GM23248 (cell line): ENCODE data around the gene ICE1. TPM values are rescaled to one million over a fixed set of nuclear protein-coding genes. Genes with fewer than 3 reads are reported as not detected.
A peak's percentile ranks its signal among the peaks of the same experiment; 100 is the strongest.

ENCODE experiments used
- DNase-seq: peaks from one replicate; pipeline ENCODE4 v3.0.0-alpha.2; 2015
- H2AFZ ChIP-seq: fragments of 200-600 bp; sonication (generic); 2 replicates; pipeline ENCODE4 v1.6.1; 2016; ENCODE audit warnings: antibody characterized with exemption
- H3F3A ChIP-seq: fragments of 200-600 bp; sonication (generic); 2 replicates; pipeline ENCODE4 v1.6.1; 2016; ENCODE audit warnings: mild to moderate bottlenecking, antibody characterized with exemption, mixed run types; ENCODE audit not compliant: insufficient read depth
- H3K27ac ChIP-seq: fragments of 200-600 bp; sonication (generic); 2 replicates; pipeline ENCODE4 v1.5.1; 2016; ENCODE audit warnings: mild to moderate bottlenecking
- H3K27me3 ChIP-seq: fragments of 200-600 bp; sonication (generic); replicated peaks from 2 replicates; pipeline ENCODE4 v1.6.1; 2016; ENCODE audit warnings: mild to moderate bottlenecking; ENCODE audit not compliant: insufficient read depth
- H3K36me3 ChIP-seq: fragments of 200-600 bp; sonication (generic); 2 replicates; pipeline ENCODE4 v1.6.1; 2016; ENCODE audit warnings: low read depth, mild to moderate bottlenecking
- H3K4me1 ChIP-seq: fragments of 200-600 bp; sonication (generic); 2 replicates; pipeline ENCODE4 v1.6.1; 2016; ENCODE audit warnings: mild to moderate bottlenecking; ENCODE audit not compliant: insufficient read depth
- H3K4me2 ChIP-seq: fragments of 200-600 bp; sonication (generic); one replicate; pipeline ENCODE4 v1.6.1; 2016; ENCODE audit warnings: mild to moderate bottlenecking; ENCODE audit not compliant: unreplicated experiment
- H3K4me3 ChIP-seq: fragments of 200-600 bp; sonication (generic); 2 replicates; pipeline ENCODE4 v1.5.1; 2016; ENCODE audit warnings: mild to moderate bottlenecking
- H3K79me2 ChIP-seq: fragments of 200-600 bp; sonication (generic); 2 replicates; pipeline ENCODE4 v1.6.1; 2016; ENCODE audit warnings: mild to moderate bottlenecking; ENCODE audit not compliant: insufficient read depth
- H3K9ac ChIP-seq: fragments of 200-600 bp; sonication (generic); 2 replicates; pipeline ENCODE4 v1.6.1; 2016; ENCODE audit warnings: mild to moderate bottlenecking
- H3K9me2 ChIP-seq: fragments of 200-600 bp; sonication (generic); 2 replicates; pipeline ENCODE4 v1.6.1; 2016; ENCODE audit warnings: mixed run types, mild to moderate bottlenecking, moderate library complexity; ENCODE audit not compliant: insufficient read depth
- H3K9me3 ChIP-seq: fragments of 200-600 bp; sonication (generic); one replicate; pipeline ENCODE4 v1.6.1; 2017; ENCODE audit warnings: low read depth
- H4K20me1 ChIP-seq: fragments of 200-600 bp; sonication (generic); 2 replicates; pipeline ENCODE4 v1.6.0; 2016; ENCODE audit not compliant: insufficient read depth
- EZH2 ChIP-seq: fragments of 200-600 bp; sonication (generic); IDR thresholded peaks from 2 replicates; pipeline ENCODE4 v1.6.1; 2018; ENCODE audit warnings: antibody characterized with exemption, mild to moderate bottlenecking; ENCODE audit not compliant: insufficient read depth, poor library complexity, severe bottlenecking
- EZH2phosphoT487 ChIP-seq: fragments of 200-600 bp; sonication (generic); IDR thresholded peaks from 2 replicates; pipeline ENCODE4 v1.6.1; 2018; ENCODE audit warnings: antibody characterized with exemption, moderate library complexity, mild to moderate bottlenecking, low read depth; ENCODE audit not compliant: insufficient read depth
- WGBS, 2 experiments: methylation state at CpG; one replicate each; pipeline ENCODE4 v1.1.6; 2015 to 2017; ENCODE audit warnings: low lambda C conversion rate in 2 of 2, low coverage in 1 of 2; ENCODE audit errors: missing lambda C conversion rate in 2 of 2; 5-methylcytosine and 5-hydroxymethylcytosine counted together
- in situ Hi-C: fragments of 300-500 bp; cut with MboI; formaldehyde crosslinking; loops from 2 replicates; pipeline ENCODE4 v1.15.0; 2020
- polyA plus RNA-seq: library from polyadenylated mRNA; unstranded; fragments of >200 nt; fragmentation: Nextera tagmentation; extraction: Ambion mirVana; gene quantifications from 2 replicates; pipeline ENCODE4 v1.2.1, GENCODE V29; 2016
- total RNA-seq: library from RNA; depleted of rRNA; stranded (reverse); fragments of >200 nt; shearing (Covaris generic); gene quantifications from 2 replicates; pipeline ENCODE4 v1.2.3, GENCODE V29; 2014

ICE1 gene
- total and polyA plus RNA-seq, 2 experiments from 2014 or later, result 12.2 to 17.0 TPM

GRCh38 chr5:5419291-5420210 is 2.9 kb upstream of the ICE1 start:
- Histone ChIP-seq H3F3A (peaks cover 9% of the 10 kb centered on the region), H3K9ac (peak overlapping the region; percentile 20), H4K20me1 (peaks cover 5% of the 10 kb centered on the region; the same call in 1 of the 2 replicates), H3K9me2 (no peaks in the 10 kb centered on the region), H3K27me3 (no peaks in the 10 kb centered on the region), H3K4me1 (peaks cover 30% of the 10 kb centered on the region), H3K9me3 (no peaks in the 10 kb centered on the region), H3K4me3 (peak overlapping the region; percentile 24; the same call in 1 of the 2 replicates), H3K27ac (peak overlapping the region; percentile 25; the same call in 1 of the 2 replicates), H3K4me2 (peak overlapping the region; percentile 49), H2AFZ (peak overlapping the region; percentile 49), H3K79me2 (peaks cover 20% of the 10 kb centered on the region), H3K36me3 (no peaks in the 10 kb centered on the region)
- DNase-seq, result peak; percentile 92
- TF ChIP-seq EZH2, result no peak
- no peak for TF ChIP-seq EZH2phosphoT487
- WGBS, 2 experiments, result 4% methylated on average over 11 of the region's 11 CpGs
- in situ Hi-C loops, result loop anchor here (10.0 kb wide), 1 partner anchor 535 kb away; no protein-coding TSS in a partner anchor

- peaks cover 27% of the 10 kb centered on the region for H3K79me2 ChIP-seq
- no peaks in the 10 kb centered on the region for H3K36me3 ChIP-seq
- H4K20me1 ChIP-seq, result peaks cover 5% of the 10 kb centered on the region; the same call in 1 of the 2 replicates
- H3F3A ChIP-seq, result peaks cover 9% of the 10 kb centered on the region
- no peak for TF ChIP-seq EZH2phosphoT487
- TF ChIP-seq EZH2, result no peak
- in situ Hi-C loops, result no loop called here
- H3K27ac ChIP-seq, result no peak overlapping the region
- 91 to 96% methylated on average over 3 of the region's 3 CpGs for WGBS, 2 experiments
- no peak overlapping the region for H3K9ac ChIP-seq
- H3K4me1 ChIP-seq, result peaks cover 30% of the 10 kb centered on the region
- no peaks in the 10 kb centered on the region for H3K9me3 ChIP-seq
- H3K9me2 ChIP-seq, result no peaks in the 10 kb centered on the region
- DNase-seq, result no peak
- H3K4me3 ChIP-seq, result no peak overlapping the region
- no peak overlapping the region for H3K4me2 ChIP-seq
- H3K27me3 ChIP-seq, result no peaks in the 10 kb centered on the region
- peak overlapping the region; percentile 94; the same call in 1 of the 2 replicates for H2AFZ ChIP-seq
Observed at GRCh38 chr5:5420251-5420650, 2.2 kb upstream of the ICE1 start.

- Histone ChIP-seq H3K9me2 (no peaks in the 10 kb centered on the region), H3K27ac (peak overlapping the region; percentile 93), H2AFZ (peak overlapping the region; percentile 94), H3K9ac (peak overlapping the region; percentile 91), H3F3A (peaks cover 9% of the 10 kb centered on the region), H3K79me2 (peaks cover 38% of the 10 kb centered on the region), H3K36me3 (no peaks in the 10 kb centered on the region), H3K27me3 (no peaks in the 10 kb centered on the region), H4K20me1 (peaks cover 5% of the 10 kb centered on the region; the same call in 1 of the 2 replicates), H3K4me2 (peak overlapping the region; percentile 82), H3K4me1 (peaks cover 30% of the 10 kb centered on the region), H3K9me3 (no peaks in the 10 kb centered on the region), H3K4me3 (peak overlapping the region; percentile 98)
- TF ChIP-seq EZH2phosphoT487 (no peak), EZH2 (no peak)
- in situ Hi-C loops, result no loop called here
- 18 to 20% methylated on average over 24 of the region's 24 CpGs for WGBS, 2 experiments
- DNase-seq, result peak; percentile 48
Observed at GRCh38 chr5:5421149-5421960, 1.1 kb upstream of the ICE1 start.

GRCh38 chr5:5422819-5423515 is 490 bp downstream of the ICE1 start:
- peaks cover 30% of the 10 kb centered on the region for H3K4me1 ChIP-seq
- TF ChIP-seq EZH2phosphoT487, result no peak
- no peak for TF ChIP-seq EZH2
- no peaks in the 10 kb centered on the region for H3K36me3 ChIP-seq
- H4K20me1 ChIP-seq, result peaks cover 14% of the 10 kb centered on the region; the same call in 1 of the 2 replicates
- H3F3A ChIP-seq, result peaks cover 9% of the 10 kb centered on the region
- H3K27me3 ChIP-seq, result no peaks in the 10 kb centered on the region
- peak overlapping the region; percentile 94 for H2AFZ ChIP-seq
- H3K27ac ChIP-seq, result peak overlapping the region; percentile 93
- no peaks in the 10 kb centered on the region for H3K9me2 ChIP-seq
- H3K9ac ChIP-seq, result peak overlapping the region; percentile 91
- H3K79me2 ChIP-seq, result peaks cover 54% of the 10 kb centered on the region
- peak overlapping the region; percentile 98 for H3K4me3 ChIP-seq
- H3K9me3 ChIP-seq, result no peaks in the 10 kb centered on the region
- H3K4me2 ChIP-seq, result peak overlapping the region; percentile 89
- in situ Hi-C loops, result no loop called here
- 1 to 2% methylated on average over 34 to 37 of the region's 58 CpGs for WGBS, 2 experiments
- DNase-seq, result peak; percentile 53
